ENCODE measurements around the gene ZMIZ1.

GRCh38 chr10:79252971-79253370, 184.2 kb downstream of the ZMIZ1 start:
- TF ChIP-seq EP300 (IDR thresholded peaks at IDR 0.05) (no peak), POLR2A (IDR thresholded peaks at IDR 0.05) (no peak), CTCF (IDR thresholded peaks at IDR 0.05) (no peak)
